Activated effector memory CD4-positive, alpha-beta T cell treated with anti-CD3 and anti-CD28 coated beads, Interleukin-2, amount 50 U/mL, for 16 hours (primary cell): ENCODE results near the gene MFSD2B.
A peak's percentile ranks its signal among the peaks of the same experiment; 100 is the strongest.

Source experiments
- DNase-seq: peaks from one replicate; pipeline ENCODE4 v3.0.0-alpha.2; 2020

The MFSD2B gene

DNA sequence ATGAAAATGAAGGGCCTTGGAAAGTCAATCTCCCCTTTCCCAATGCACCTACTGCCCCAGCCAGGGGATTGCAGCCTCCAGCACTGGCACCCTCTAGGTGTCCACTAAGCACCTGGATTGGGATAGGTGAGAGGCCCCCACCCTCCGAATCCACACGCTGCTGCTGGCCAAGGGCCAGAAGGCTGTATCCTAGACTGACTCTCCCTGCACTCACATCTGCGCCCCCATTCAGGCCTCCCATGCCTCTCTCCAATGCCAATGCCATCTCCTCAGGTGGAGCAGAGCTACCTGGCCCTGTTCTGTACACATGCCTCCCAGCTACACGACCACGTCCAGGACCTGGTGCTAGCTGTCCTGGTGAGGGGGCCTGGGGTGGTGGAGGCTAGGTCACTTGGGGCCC is 9.8 kb downstream of the MFSD2B start:
- DNase-seq, result no peak

- no peak for DNase-seq
Measured at GRCh38 chr2:24020244-24020643, 10.4 kb downstream of the MFSD2B start.

DNA sequence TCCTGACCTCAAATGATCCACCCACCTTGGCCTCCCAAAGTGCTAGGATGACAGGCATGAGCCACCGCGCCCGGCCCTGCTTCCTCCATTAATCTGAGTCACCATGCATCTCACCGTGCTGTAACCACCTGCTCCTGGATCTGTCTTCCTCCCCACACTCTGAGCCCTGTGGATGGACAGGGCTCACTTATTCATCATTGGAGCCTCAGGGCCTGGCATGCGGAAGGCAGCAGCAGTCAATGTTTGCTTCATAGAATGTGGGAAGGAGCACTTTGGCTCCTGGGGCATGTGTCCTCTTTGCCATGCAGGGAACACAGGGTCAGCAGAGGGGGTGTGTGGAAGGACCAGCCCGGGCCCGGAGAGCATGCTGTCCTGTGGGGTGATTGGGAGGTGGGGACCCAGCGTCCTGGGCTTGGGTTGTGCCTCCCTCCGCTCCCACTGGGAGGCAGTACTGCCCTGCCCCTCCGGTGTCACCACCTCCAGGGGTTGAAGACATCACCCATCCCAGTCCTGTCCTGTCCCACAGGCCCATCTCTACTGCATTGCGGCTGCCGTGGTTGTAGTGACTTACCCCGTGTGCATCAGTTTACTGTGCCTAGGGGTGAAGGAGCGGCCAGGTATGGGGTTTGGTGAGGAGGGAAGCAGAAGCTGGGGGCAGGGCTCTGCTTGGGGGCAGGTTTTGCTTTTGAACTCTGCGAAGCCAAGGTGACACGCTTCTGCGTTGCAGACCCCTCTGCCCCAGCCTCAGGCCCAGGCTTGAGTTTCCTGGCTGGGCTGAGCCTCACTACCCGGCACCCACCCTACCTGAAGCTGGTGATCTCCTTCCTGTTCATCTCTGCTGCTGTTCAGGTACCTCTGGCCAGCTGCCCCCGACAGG is 11.5 kb downstream of the MFSD2B start:
- no peak for DNase-seq

- DNase-seq, result no peak
Measured at GRCh38 chr2:24022324-24022974, 12.6 kb downstream of the MFSD2B start.

- DNase-seq, result no peak
Measured at GRCh38 chr2:24022975-24023575, 13.2 kb downstream of the MFSD2B start.

DNA sequence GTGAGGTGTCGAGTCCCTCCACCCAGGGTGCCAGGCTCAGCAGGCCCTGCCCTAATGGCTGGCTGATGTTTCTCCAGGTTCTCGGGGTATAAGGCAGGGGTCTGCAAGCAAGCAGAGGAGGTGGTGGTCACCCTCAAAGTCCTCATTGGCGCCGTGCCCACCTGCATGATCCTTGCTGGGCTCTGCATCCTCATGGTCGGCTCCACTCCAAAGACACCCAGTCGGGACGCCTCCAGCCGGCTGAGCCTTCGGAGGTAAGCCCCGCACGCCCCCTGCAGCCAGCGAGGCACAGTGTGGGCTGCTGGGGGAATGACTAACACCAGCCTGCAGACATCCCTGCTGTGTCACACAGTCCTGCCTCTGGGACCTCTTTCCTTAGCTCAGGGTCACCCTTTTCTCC is 14.1 kb downstream of the MFSD2B start:
- no peak for DNase-seq

DNA sequence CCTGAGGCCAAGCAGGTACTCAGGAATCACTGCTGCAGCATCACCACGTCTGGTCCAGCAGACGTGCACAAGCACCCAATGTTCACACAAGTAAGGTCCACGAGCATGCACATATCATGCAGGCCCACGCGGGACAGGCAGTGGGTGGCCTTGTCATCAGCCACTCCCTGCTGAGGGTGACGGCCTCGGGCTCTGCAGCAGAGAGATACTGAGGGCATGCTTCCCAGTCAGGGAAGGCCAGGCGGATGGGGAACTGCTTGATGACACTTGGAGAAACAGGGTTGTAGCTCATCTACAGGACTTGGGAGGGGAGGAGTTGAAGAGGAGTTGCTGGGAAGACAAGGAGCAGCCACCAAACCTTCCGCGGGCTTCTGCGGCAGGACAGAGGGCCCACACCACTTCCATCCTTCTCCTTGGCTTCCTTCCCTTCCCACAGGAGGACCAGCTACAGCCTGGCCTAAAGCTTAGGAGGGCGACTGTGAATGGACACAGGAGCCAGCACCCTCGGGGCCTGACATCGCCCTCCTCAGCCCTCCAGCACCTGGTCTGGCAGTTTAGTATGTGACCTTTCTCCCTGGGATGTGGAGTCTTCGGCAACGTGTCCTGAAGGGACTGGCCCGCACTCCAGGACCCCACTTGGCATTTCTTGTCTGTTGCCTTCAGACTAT is 15.2 kb downstream of the MFSD2B start:
- no peak for DNase-seq

- no peak for DNase-seq
Measured at GRCh38 chr2:24026233-24026632, 16.3 kb downstream of the MFSD2B start.

- peak; percentile 30 for DNase-seq
Measured at GRCh38 chr2:24038786-24039499, 29.1 kb downstream of the MFSD2B start.

DNA sequence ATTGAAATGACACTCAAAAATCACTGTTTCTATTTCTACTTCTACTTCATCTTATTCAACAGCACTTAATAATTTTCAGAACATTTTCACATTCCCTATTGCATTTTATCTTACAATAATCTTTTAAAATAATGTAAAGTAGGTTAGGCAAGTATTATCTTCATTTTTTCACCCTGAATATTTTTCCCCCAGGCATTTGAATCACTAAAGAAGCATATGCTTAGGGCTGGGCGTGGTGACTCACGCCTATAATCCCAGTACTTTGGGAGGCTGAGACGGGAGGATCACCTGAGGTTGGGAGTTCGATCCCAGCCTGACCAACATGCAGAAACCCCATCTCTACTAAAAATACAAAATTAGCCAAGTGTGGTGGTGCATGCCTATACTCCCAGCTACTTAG is 30.6 kb downstream of the MFSD2B start:
- peak; percentile 9 for DNase-seq

- peak; percentile 10 for DNase-seq
Measured at GRCh38 chr2:24043133-24043532, 33.2 kb downstream of the MFSD2B start.

DNA sequence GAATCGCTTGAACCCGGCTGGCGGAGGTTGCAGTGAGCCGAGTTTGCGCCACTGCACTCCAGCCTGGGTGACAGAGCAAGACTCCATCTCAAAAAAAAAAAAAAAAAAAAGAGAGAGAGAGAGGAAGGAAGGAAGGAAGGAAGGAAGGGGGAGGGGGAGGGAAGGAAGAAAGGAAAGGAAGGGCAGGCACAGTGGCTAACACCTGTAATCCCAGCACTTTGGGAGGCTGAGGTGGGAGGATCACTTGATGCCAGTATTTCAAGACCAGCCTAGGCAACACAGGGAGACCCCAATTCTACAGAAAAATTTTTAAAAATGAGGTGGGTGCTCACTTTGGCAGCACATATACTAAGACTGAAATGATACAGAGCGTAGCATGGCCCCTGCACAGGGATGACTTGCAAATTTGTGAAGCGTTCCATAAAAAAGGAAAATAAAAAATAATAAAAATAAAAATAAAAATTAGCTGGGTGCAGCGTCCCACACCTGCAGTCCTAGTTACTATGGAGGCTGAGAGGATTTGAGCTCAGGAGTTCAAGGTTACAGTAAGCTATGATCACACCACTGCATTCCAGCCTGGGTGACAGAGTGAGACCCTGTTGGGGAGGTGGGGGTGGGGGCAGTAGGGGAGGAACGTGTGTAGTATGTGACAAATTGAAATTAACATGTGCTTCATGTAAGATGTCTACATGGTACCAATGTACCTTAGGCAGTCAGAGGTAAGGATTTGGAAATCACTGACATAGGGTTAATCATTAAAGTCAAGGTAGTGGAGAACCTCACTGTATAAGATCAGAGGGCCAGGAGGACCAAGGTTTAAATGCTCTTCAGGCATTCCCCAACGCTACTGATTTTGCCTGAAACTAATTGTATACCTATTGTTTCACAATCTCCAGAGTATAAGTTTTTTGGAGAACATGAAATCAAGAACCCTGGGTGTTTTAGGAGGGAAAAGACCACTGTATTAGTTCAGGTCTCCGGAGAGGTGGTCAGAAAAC is 35.9 kb downstream of the MFSD2B start:
- peak; percentile 25 for DNase-seq

DNA sequence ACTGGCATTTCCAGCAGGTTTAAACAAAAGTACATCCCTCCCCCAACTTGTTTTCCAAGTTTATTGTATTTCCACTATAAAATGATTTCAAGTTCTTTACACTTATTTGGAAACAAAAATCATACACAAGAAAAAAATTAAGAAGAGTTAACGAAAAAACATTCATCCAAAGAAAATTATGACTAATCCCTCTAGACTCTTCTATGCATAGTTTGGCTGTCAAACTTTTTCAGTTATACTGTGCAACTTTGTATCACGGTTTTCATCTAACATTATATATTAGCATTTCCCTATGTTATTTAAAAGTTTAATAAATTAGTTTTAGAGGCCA is 36.7 kb downstream of the MFSD2B start:
- DNase-seq, result no peak

DNA sequence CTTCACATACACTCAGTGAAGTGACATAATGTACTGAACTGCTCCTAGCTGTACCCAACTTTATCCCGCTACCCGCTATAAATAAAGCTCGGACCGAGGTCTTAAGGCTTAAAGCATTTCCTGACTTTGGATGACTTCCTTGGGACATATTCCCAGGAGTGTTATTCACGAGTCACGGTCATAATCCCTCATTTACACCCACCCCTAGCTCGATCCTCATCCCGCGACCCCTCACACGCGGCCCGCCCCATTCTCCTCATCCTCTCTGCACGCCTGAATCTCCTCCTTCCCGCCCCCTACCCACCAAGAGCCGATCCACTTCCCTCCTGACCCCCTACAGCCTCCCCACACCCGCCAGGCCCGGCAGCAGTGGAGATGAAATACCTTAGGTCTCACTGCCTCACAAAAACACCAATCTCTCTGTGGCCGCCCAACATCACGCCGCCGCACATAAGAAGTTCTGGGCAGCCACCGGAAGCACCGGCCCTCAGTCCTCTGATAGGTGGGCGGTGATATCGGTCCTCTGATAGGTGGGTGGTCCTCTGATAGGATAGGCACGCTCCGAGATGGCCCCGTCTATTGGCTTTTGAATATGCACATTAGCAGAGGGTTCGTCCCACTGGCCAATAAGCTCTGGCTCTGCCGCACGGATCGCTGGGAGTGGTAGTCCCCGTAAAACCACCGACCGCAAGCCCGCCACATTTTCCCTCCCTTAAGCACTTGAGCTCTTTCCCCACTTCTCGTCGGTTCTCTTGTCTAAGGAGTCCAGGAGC is 37.2 kb downstream of the MFSD2B start, which contains the start of gene WDCP:
TSS of gene WDCP (minus strand) at position 462 of the 773 bp plus-strand sequence. CDS start 7,897 bp downstream, outside the sequence.
- peak; percentile 97 for DNase-seq

DNA sequence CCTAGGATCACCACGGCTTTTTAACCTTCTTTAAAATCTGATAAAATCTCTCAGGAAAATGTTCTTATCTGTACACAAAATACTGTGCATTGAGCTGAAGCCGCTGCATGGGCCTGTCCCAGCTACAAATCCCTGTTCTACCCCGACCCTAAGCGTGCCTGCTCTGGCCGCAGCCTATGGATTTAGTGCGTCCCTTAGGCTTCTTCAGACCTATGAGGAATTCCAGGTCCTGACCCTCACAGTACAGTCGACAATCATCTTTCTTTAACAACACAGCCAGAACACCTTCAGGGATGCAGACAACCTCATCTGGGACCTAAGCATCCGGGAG is 37.8 kb downstream of the MFSD2B start:
- no peak for DNase-seq

GRCh38 chr2:24048769-24049484 is 39.0 kb downstream of the MFSD2B start:
- DNase-seq, result no peak

GRCh38 chr2:24049485-24050021 is 39.7 kb downstream of the MFSD2B start, which contains the start of gene FKBP1B:
Gene FKBP1B, plus strand, starts transcription at chr2:24049741. Its CDS starts 109 bp downstream, at chr2:24049850.
- DNase-seq, result peak; percentile 85

GRCh38 chr2:24050041-24050979 is 40.4 kb downstream of the MFSD2B start:
- DNase-seq, result peak; percentile 64
